ENCODE data around the gene NRAP.
A peak's percentile ranks its signal among the peaks of the same experiment; 100 is the strongest.
"Not testable (repeated sequence)": the region's sequence is repeated elsewhere in the genome, so short reads cannot be mapped to it uniquely, and the experiment has no call there.

The NRAP gene

GRCh38 chr10:113681533-113682470 is 18.0 kb upstream of the NRAP start:
- DNase-seq = no peak

- peak; percentile 15 for DNase-seq
Observed at GRCh38 chr10:113680190-113681111, 16.6 kb upstream of the NRAP start.

- DNase-seq = peak; percentile 69
Observed at GRCh38 chr10:113679463-113680189, 15.8 kb upstream of the NRAP start, which contains the start of gene CASP7. Gene CASP7, plus strand, starts transcription at chr10:113679912. Its CDS starts 17,582 bp downstream, at chr10:113697494.

- no peak for DNase-seq
Observed at GRCh38 chr10:113666682-113667252, 2.9 kb upstream of the NRAP start.

- DNase-seq = no peak
Observed at GRCh38 chr10:113665806-113666354, 2.0 kb upstream of the NRAP start.

- no peak for DNase-seq
Observed at GRCh38 chr10:113665352-113665751, 1.5 kb upstream of the NRAP start.

- no peak for DNase-seq
Observed at GRCh38 chr10:113663142-113663541, 699 bp downstream of the NRAP start.

GRCh38 chr10:113661332-113661731 is 2.5 kb downstream of the NRAP start:
- DNase-seq = no peak

- DNase-seq = no peak
Observed at GRCh38 chr10:113657544-113657943, 6.3 kb downstream of the NRAP start.

GRCh38 chr10:113656896-113657295 is 6.9 kb downstream of the NRAP start:
- DNase-seq = no peak

GRCh38 chr10:113652456-113652855 is 11.4 kb downstream of the NRAP start:
- not testable (repeated sequence) for DNase-seq

- DNase-seq = no peak
Observed at GRCh38 chr10:113651898-113652297, 11.9 kb downstream of the NRAP start.

- no peak for DNase-seq
Observed at GRCh38 chr10:113651021-113651420, 12.8 kb downstream of the NRAP start.

- DNase-seq = no peak
Observed at GRCh38 chr10:113650172-113650571, 13.7 kb downstream of the NRAP start.

- no peak for DNase-seq
Observed at GRCh38 chr10:113648478-113648877, 15.4 kb downstream of the NRAP start.

GRCh38 chr10:113647812-113648211 is 16.0 kb downstream of the NRAP start:
- DNase-seq = no peak

- no peak for DNase-seq
Observed at GRCh38 chr10:113646336-113647201, 17.3 kb downstream of the NRAP start.

GRCh38 chr10:113644185-113645120 is 19.4 kb downstream of the NRAP start:
- DNase-seq = no peak

- DNase-seq = no peak
Observed at GRCh38 chr10:113643183-113643582, 20.7 kb downstream of the NRAP start.

GRCh38 chr10:113641702-113642101 is 22.1 kb downstream of the NRAP start:
- no peak for DNase-seq
